Colonic mucosa (tissue), 4 donors: Measurements from ENCODE around the gene ZWILCH. TPM values are rescaled to one million over a fixed set of nuclear protein-coding genes. Genes with fewer than 3 reads are reported as not detected.
"Not testable (repeated sequence)": the region's sequence is repeated elsewhere in the genome, so short reads cannot be mapped to it uniquely, and the experiment has no call there.

Experiments used
- DNase-seq: peaks from one replicate; pipeline ENCODE4 v3.0.0-alpha.2; 2020
- H3K27ac ChIP-seq: fragments of 200-600 bp; one replicate; pipeline ENCODE4 v1.8.0; 2021
- H3K27me3 ChIP-seq: fragments of 200-600 bp; one replicate; pipeline ENCODE4 v1.8.0; 2021
- H3K36me3 ChIP-seq: fragments of 200-600 bp; one replicate; pipeline ENCODE4 v1.8.0; 2021
- H3K4me1 ChIP-seq: fragments of 200-600 bp; one replicate; pipeline ENCODE4 v1.8.0; 2021; ENCODE audit warnings: mild to moderate bottlenecking
- H3K4me3 ChIP-seq: fragments of 200-600 bp; one replicate; pipeline ENCODE4 v1.8.0; 2021
- H3K9ac ChIP-seq, 2 donors: one replicate each; pipeline ENCODE4 v1.7.0; 2013; ENCODE audit warnings: control low read depth in 2 of 2, low read depth in 2 of 2, low read length in 2 of 2
- H3K9me3 ChIP-seq: fragments of 200-600 bp; one replicate; pipeline ENCODE4 v1.8.0; 2021
- intact Hi-C: fragments of 100-400 bp; cut with DNase I; formaldehyde crosslinking; loops from one replicate; pipeline ENCODE4 v1.14.1; 2022
- total RNA-seq, 2 donors: library from RNA; stranded (reverse); fragmentation: NEBNext Ultra II Directional in 1 of 2; extraction: Animal tissue kit (Norgen Biotek cat#: 25700) in 1 of 2; gene quantifications; one replicate each; pipeline ENCODE4 v1.2.1, GENCODE V29; 2021
- TF ChIP-seq, protein P1 (sequence below): fragments of 200-600 bp; IDR thresholded peaks from one replicate; pipeline ENCODE4 v1.8.0; 2022; ENCODE audit warnings: antibody characterized with exemption, mild to moderate bottlenecking
- donor health status: healthy.
- donor health status: DM: no; HTN: no; CAD: no.
- donor health status: DM: no; HTN: no; CAD: no.

Gene ZWILCH
- total RNA-seq, 2 donors from 2014 or later = 8.4 to 20.1 TPM

DNA sequence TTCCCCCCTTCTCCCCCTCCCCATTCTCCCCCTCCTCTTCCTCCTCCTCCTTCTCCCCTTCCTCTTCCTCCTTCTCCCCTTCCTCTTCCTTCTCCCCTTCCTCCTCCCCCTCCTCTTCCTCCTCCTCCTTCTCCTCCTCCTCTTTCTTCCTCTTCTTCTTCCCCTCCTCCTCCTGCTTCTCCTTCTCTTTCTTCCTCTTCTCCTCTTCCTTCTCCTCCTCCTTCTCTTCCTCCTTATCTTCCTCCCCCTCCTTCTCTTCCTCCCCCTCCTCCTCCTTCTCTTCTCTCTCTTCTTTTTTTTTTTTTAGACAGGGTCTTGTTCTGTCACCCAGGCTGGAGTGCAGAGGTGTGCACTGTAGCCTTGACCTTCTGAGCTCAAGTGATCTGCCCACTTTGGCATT, 81.9 kb downstream of the ZWILCH start:
- intact Hi-C loops = no loop called here
- Histone ChIP-seq H3K4me1 (no peaks in the 10 kb centered on the region), H3K9ac (no peak overlapping the region), H3K36me3 (no peaks in the 10 kb centered on the region), H3K9me3 (no peaks in the 10 kb centered on the region), H3K27me3 (no peaks in the 10 kb centered on the region), H3K4me3 (no peak overlapping the region), H3K27ac (no peak overlapping the region)
- TF ChIP-seq, protein P1, sequence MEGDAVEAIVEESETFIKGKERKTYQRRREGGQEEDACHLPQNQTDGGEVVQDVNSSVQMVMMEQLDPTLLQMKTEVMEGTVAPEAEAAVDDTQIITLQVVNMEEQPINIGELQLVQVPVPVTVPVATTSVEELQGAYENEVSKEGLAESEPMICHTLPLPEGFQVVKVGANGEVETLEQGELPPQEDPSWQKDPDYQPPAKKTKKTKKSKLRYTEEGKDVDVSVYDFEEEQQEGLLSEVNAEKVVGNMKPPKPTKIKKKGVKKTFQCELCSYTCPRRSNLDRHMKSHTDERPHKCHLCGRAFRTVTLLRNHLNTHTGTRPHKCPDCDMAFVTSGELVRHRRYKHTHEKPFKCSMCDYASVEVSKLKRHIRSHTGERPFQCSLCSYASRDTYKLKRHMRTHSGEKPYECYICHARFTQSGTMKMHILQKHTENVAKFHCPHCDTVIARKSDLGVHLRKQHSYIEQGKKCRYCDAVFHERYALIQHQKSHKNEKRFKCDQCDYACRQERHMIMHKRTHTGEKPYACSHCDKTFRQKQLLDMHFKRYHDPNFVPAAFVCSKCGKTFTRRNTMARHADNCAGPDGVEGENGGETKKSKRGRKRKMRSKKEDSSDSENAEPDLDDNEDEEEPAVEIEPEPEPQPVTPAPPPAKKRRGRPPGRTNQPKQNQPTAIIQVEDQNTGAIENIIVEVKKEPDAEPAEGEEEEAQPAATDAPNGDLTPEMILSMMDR = no peak
- DNase-seq = no peak

DNA sequence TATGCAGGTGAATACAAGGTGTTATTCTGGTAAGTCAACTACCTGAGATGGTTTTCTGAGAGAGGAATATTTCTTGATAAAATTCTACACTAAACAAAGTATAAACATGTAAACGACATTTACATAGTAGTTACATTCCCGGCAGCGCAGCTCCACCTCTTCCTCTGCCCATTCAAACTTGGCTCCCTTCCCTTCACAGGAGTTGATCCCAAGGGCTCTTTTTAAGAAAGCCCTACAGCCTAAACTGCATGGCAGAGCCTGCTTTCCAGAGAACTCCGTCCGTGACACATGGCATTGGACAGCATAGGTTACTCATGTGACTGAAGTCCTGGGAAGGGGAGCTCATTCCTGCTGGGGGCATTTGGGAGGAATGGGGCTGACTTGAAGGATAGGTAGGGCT, 82.6 kb downstream of the ZWILCH start:
- DNase-seq = no peak
- Histone ChIP-seq H3K4me1 (no peaks in the 10 kb centered on the region), H3K9me3 (no peaks in the 10 kb centered on the region), H3K27ac (no peak overlapping the region), H3K36me3 (no peaks in the 10 kb centered on the region), H3K9ac (no peak overlapping the region), H3K4me3 (no peak overlapping the region), H3K27me3 (no peaks in the 10 kb centered on the region)
- intact Hi-C loops = no loop called here
- TF ChIP-seq, protein P1 = no peak

DNA sequence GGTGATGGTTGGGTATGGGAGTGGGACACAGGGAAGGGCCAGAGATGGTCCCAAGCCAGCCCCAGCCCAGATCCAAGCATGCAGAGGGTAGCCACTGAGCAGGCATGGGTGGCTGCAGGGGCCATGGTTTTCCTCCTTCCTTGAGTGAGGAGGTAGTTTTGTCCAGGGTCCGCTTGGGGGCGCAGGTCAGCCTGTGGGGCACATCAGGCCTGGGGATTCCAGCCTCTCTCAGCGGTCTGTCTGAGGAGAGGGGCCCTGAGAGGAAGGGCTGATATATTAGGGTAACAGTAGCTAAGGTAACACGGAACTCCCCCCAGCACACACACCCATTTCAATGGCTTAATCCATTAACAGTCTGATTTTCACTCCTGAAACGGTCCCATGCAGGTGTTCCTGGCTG, 83.4 kb downstream of the ZWILCH start:
- Histone ChIP-seq H3K27me3 (no peaks in the 10 kb centered on the region), H3K27ac (no peak overlapping the region), H3K4me3 (no peak overlapping the region), H3K9ac (no peak overlapping the region), H3K4me1 (no peaks in the 10 kb centered on the region), H3K9me3 (no peaks in the 10 kb centered on the region), H3K36me3 (no peaks in the 10 kb centered on the region)
- intact Hi-C loops = no loop called here
- TF ChIP-seq, protein P1 = no peak
- DNase-seq = no peak

DNA sequence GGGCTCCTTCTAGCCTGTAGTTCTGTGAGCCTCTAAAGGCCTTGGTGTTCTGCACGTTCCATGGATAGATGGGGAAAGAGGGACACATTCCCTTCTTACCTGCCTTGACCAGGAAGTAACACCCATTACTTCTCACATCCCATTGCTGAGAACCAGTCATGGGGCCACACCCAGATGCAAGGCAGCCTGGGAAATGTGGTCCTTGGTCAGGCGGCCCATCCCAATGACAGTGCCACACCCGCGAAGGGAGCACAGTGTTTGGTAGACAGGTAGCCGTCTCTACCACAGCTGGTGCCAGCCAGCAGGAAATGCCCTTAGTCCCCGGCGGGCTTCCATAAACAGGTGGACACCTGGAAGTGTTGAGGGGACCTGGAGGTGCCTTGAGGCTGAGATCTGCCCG, 83.8 kb downstream of the ZWILCH start:
- H3K36me3 ChIP-seq = no peaks in the 10 kb centered on the region
- H3K27ac ChIP-seq = no peak overlapping the region
- TF ChIP-seq, protein P1 = no peak
- H3K4me1 ChIP-seq = no peaks in the 10 kb centered on the region
- no peak overlapping the region for H3K4me3 ChIP-seq
- DNase-seq = peak; percentile 50
- no peaks in the 10 kb centered on the region for H3K9me3 ChIP-seq
- H3K9ac ChIP-seq = no peak overlapping the region
- H3K27me3 ChIP-seq = no peaks in the 10 kb centered on the region
- intact Hi-C loops = no loop called here

DNA sequence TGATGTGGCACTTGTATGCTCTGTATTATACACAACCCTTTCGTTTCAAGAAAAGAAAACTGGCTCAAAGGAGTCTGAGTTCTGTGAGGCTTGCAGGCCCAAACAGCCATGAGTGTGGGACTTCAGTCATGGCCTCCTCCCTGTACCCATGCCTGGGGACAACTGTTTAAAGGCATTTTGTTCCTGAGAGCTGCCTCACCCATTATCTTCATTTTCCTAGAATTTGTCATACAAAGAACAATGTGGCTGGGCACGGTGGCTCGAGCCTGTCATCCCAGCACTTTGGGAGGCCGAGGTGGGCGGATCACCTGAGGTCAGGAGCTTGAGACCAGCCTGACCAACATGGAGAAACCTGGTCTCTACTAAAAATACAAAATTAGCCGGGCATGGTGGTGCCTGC, 84.3 kb downstream of the ZWILCH start:
- intact Hi-C loops, H3K9me3 ChIP-seq, H3K27me3 ChIP-seq, H3K4me3 ChIP-seq, H3K4me1 ChIP-seq, DNase-seq, H3K9ac ChIP-seq, H3K36me3 ChIP-seq, H3K27ac ChIP-seq: not testable (repeated sequence)

DNA sequence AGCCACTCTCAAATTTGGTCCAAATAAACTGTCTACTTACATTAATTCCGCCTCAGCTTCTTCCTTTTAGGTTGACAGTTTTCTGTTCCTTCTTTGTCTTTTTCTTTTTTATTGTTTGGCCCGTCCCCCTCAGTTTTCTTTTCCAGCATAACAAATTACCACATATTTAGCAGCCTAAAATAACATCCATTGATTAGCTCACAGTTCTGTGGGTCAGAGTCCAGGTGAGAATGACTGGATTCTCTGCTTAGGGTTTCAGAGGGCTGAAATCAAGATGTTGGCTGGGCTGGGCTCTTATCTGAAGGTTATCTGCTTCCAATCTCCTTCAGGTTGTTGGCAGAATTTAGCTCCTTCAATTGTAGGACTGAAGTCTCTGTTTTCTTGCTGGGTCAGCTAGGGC, 85.3 kb downstream of the ZWILCH start:
- no peaks in the 10 kb centered on the region for H3K36me3 ChIP-seq
- no peak overlapping the region for H3K4me3 ChIP-seq
- no peaks in the 10 kb centered on the region for H3K9me3 ChIP-seq
- DNase-seq = no peak
- H3K27me3 ChIP-seq = no peaks in the 10 kb centered on the region
- H3K27ac ChIP-seq = no peak overlapping the region
- H3K9ac ChIP-seq = no peak overlapping the region
- intact Hi-C loops = no loop called here
- no peaks in the 10 kb centered on the region for H3K4me1 ChIP-seq
- TF ChIP-seq, protein P1 = no peak
